Erythroblast (primary cell): ENCODE data around the gene CFAP251.
"Not testable (repeated sequence)": the region's sequence is repeated elsewhere in the genome, so short reads cannot be mapped to it uniquely, and the experiment has no call there.

ENCODE experiments used
- DNase-seq, 2 experiments: peaks; one replicate each; lab custom pipeline; 2025; lab: John Stamatoyannopoulos, UW
- GATA1 ChIP-seq: IDR thresholded peaks from 2 replicates; pipeline ENCODE4 v1.6.1; 2011; ENCODE audit warnings: low read depth, mild to moderate bottlenecking, control low read depth, low read length, moderate library complexity
- POLR2A ChIP-seq: IDR thresholded peaks from 2 replicates; pipeline ENCODE4 v1.6.1; 2011; ENCODE audit warnings: mild to moderate bottlenecking, low read length

CFAP251 gene

GRCh38 chr12:121986489-121987245, 68.3 kb downstream of the CFAP251 start:
- DNase-seq: no peak
- no peak for TF ChIP-seq POLR2A
- no peak for TF ChIP-seq GATA1

- not testable (repeated sequence) for DNase-seq
Observed at GRCh38 chr12:121988519-121988918, 70.1 kb downstream of the CFAP251 start.

GRCh38 chr12:121989276-121990113, 71.1 kb downstream of the CFAP251 start:
- no peak for TF ChIP-seq GATA1
- no peak for DNase-seq

GRCh38 chr12:121990114-121990647, 71.8 kb downstream of the CFAP251 start:
- no peak for DNase-seq
- TF ChIP-seq GATA1 (no peak), POLR2A (no peak)

- no peak for DNase-seq
- TF ChIP-seq POLR2A: no peak
- TF ChIP-seq GATA1: no peak
Observed at GRCh38 chr12:121990692-121991603, 72.6 kb downstream of the CFAP251 start.

GRCh38 chr12:121992059-121992879, 73.9 kb downstream of the CFAP251 start:
- no peak for TF ChIP-seq POLR2A
- TF ChIP-seq GATA1: no peak
- DNase-seq: no peak

- TF ChIP-seq POLR2A (no peak), GATA1 (no peak)
- peak in 1 of 2 experiments; percentile 17 for DNase-seq
Observed at GRCh38 chr12:121996050-121996944, 77.9 kb downstream of the CFAP251 start.

GRCh38 chr12:121996945-121997612, 78.7 kb downstream of the CFAP251 start:
- DNase-seq: no peak
- TF ChIP-seq POLR2A: no peak
- TF ChIP-seq GATA1: no peak

- no peak for DNase-seq
Observed at GRCh38 chr12:122001466-122002209, 83.2 kb downstream of the CFAP251 start.

More at GRCh38 chr12:122001466-122002209, 83.2 kb downstream of the CFAP251 start:
- TF ChIP-seq POLR2A: no peak
- TF ChIP-seq GATA1: no peak
